Sigmoid colon (tissue), 7 donors: Measurements from ENCODE around the gene ENTREP3. TPM values are rescaled to one million over a fixed set of nuclear protein-coding genes. Genes with fewer than 3 reads are reported as not detected.
A peak's percentile ranks its signal among the peaks of the same experiment; 100 is the strongest.

Experiments
- DNase-seq: peaks from one replicate; pipeline ENCODE4 v3.0.0-alpha.2; 2019
- H3K27ac ChIP-seq, 4 donors: fragments of 200-600 bp; sonication (generic); one replicate each; pipeline ENCODE4 v1.5.1; 2016 to 2019; ENCODE audit warnings: mild to moderate bottlenecking in 1 of 4
- H3K27me3 ChIP-seq, 3 donors: fragments of 200-600 bp; sonication (generic); one replicate each; pipeline ENCODE4 v1.5.1; 2019; ENCODE audit warnings: mild to moderate bottlenecking in 1 of 3
- H3K36me3 ChIP-seq, 4 donors: fragments of 200-600 bp; sonication (generic); one replicate each; pipeline ENCODE4 v1.5.1; 2016 to 2019
- H3K4me1 ChIP-seq, 4 donors: fragments of 200-600 bp; sonication (generic); one replicate each; pipeline ENCODE4 v1.5.1; 2017 to 2019
- H3K4me3 ChIP-seq, 4 donors: fragments of 200-600 bp; sonication (generic); one replicate each; pipeline ENCODE4 v1.5.1; 2017 to 2019; ENCODE audit warnings: mild to moderate bottlenecking in 2 of 4, moderate library complexity in 1 of 4
- H3K9me3 ChIP-seq, 4 donors: fragments of 200-600 bp in 3 of 4; sonication (generic) in 3 of 4; one replicate each; pipeline versions ENCODE4 v1.5.1 to v1.6.1; 2013 to 2019
- EP300 ChIP-seq, 4 donors: sonication (generic); formaldehyde crosslinking; IDR thresholded peaks; one replicate each; pipeline ENCODE4 v1.6.1; 2017; ENCODE audit warnings: antibody characterized with exemption in 4 of 4
- POLR2A ChIP-seq, 2 donors: fragments of 450-650 bp; IDR thresholded peaks; one replicate each; pipeline ENCODE4 v1.6.1; 2016; ENCODE audit warnings: antibody characterized with exemption in 2 of 2, mild to moderate bottlenecking in 2 of 2, moderate library complexity in 2 of 2
- POLR2AphosphoS5 ChIP-seq, 4 donors: sonication (generic); formaldehyde crosslinking; IDR thresholded peaks; one replicate each; pipeline ENCODE4 v1.6.1; 2017; ENCODE audit warnings: antibody characterized with exemption in 4 of 4
- WGBS, 2 donors: extraction: QIAGEN DNeasy Blood & Tissue Kit; methylation state at CpG; one replicate each; pipeline ENCODE4 v1.1.7; 2013; 5-methylcytosine and 5-hydroxymethylcytosine counted together
- intact Hi-C: fragments of 100-400 bp; cut with DNase I; formaldehyde crosslinking; loops from one replicate; pipeline ENCODE4 v1.15.1; 2023
- polyA plus RNA-seq, 3 donors: library from polyadenylated mRNA; stranded (reverse); fragments of 200-250 nt; gene quantifications; one replicate each; pipeline ENCODE4 v1.2.3, GENCODE V29; 2013
- total RNA-seq, 4 donors: library from RNA; depleted of rRNA; stranded (reverse); fragments of >200 nt; gene quantifications; one replicate each; pipeline ENCODE4 v1.1.0, GENCODE V29; 2016
- TF ChIP-seq, protein P1 (sequence below), 4 experiments: fragments of 450-650 bp in 3 of 4; fragments of 200-600 bp in 1 of 4; IDR thresholded peaks; one replicate each; pipeline ENCODE4 v1.5.1; 2016 to 2019; ENCODE audit warnings: antibody characterized with exemption in 4 of 4, mild to moderate bottlenecking in 3 of 4, moderate library complexity in 2 of 4
- donor health status: healthy with polysubstance abuse.
- donor health status: Bipolar disorder and iron deficiency.
- donor health status: healthy.

The ENTREP3 gene
- total and polyA plus RNA-seq, 7 donors = 5.4 to 44.0 (median 15.7) TPM

DNA sequence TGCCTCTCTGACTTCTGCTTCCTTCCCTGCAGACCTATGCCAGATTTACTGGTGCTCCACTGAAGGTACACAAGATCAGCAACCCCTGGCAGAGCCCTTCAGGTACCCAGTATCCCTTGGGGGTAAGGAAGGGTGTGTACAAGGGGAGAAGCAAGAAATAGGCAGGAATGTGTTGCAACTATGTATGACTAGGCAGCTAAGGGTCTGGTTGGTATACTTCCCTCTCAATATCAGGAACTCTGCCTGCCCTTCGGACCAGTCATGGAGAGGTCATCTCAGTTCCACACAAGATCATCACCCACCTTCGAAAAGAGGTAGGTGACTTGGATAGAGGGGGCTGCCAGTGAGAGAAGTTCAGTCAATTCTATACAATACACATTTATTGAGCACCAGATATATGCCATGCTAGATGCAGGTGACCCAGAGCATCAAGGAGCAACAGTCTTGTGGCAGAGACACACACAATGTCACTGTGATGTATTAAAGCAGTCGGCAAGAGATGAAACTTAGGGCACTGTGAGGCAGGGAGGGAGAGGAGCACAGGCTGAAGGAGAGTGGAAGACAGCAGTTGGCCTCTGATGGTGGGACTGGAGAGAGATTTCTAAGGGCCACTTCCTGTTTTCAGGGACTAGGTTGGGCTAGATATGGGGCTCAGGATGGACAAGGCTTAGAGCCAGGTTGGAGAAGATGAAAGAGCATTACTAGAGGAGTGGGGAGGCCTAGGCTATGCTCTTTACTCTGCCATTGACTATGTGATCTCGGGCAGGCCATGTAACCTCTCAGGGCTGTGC lies 44.8 kb downstream of the ENTREP3 start:
- no peak for DNase-seq
- Histone ChIP-seq H3K27ac (peak overlapping the region in 2 of 4 donors; percentile 14 to 99), H3K4me3 (no peak overlapping the region), H3K36me3 (peaks cover 0 to 14% (median 0%) of the 10 kb centered on the region in 4 donors), H3K4me1 (peaks cover 0 to 36% (median 30%) of the 10 kb centered on the region in 4 donors), H3K9me3 (no peaks in the 10 kb centered on the region), H3K27me3 (no peaks in the 10 kb centered on the region)
- TF ChIP-seq POLR2A (IDR thresholded peaks at IDR 0.05) (no peak), EP300 (IDR thresholded peaks at IDR 0.05) (no peak), POLR2AphosphoS5 (IDR thresholded peaks at IDR 0.05) (no peak)
- TF ChIP-seq, protein P1, sequence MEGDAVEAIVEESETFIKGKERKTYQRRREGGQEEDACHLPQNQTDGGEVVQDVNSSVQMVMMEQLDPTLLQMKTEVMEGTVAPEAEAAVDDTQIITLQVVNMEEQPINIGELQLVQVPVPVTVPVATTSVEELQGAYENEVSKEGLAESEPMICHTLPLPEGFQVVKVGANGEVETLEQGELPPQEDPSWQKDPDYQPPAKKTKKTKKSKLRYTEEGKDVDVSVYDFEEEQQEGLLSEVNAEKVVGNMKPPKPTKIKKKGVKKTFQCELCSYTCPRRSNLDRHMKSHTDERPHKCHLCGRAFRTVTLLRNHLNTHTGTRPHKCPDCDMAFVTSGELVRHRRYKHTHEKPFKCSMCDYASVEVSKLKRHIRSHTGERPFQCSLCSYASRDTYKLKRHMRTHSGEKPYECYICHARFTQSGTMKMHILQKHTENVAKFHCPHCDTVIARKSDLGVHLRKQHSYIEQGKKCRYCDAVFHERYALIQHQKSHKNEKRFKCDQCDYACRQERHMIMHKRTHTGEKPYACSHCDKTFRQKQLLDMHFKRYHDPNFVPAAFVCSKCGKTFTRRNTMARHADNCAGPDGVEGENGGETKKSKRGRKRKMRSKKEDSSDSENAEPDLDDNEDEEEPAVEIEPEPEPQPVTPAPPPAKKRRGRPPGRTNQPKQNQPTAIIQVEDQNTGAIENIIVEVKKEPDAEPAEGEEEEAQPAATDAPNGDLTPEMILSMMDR (IDR thresholded peaks at IDR 0.05) = no peak
- intact Hi-C loops = no loop called here
- 87 to 90% methylated on average over 4 of the region's 4 CpGs for WGBS, 2 donors

DNA sequence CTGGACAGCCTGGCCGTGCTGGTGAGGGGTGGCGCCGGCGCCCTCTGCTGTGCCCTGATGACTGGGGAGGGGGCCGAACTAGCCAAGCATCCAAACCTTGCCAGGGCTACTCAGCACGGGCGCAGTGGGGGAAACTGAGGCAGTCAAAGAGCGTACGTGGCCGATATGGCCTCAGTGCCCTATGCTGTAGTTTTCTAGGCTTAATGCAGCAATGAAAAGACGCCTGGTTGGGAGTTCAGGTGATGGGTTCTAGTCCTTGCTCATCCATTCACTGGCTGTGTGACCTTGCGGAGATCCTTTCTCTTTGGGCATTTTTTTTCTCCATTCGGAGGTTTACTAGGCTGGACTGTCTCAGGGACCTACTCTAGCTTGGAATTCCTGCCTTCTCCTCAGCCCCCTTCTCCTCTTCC lies 46.0 kb downstream of the ENTREP3 start:
- WGBS, 2 donors = 3% methylated on average over 13 of the region's 13 CpGs

DNA sequence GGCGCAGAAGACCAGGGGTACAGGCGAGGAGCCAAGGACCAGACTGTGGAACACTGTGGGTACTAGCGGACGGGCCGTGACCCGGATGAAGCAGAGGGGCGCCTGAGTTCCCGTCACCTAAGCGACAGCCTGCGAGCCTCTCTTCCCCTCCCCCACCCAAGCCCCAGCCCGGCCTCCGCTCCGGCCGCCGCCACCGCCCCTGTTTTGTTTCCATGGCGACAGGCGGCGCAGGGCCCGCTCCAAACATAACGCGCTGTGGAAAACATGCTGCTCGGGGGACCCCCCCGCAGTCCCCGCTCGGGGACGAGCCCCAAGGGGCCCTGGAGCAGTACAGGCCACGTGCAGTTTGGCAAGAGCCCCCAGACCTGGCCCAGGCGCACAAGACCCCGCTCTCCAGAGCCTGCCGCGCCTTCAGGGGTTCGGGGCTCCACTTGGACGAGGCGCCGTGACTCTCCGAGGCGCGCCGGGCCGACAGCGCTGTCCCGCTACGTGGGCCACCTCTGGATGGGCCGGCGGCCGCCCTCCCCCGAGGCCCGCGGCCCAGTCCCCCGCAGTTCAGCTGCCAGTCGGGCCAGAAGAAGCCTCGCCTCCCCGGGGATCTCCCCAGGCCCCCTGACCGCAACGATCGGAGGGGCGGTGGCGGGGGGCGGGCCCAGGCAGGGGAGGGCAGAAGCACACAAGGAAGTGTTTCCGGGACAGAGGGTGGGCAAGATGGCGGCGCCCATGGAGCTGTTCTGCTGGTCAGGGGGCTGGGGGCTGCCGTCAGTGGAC lies 46.6 kb downstream of the ENTREP3 start, which contains the start of gene MTX1:
MTX1 (plus strand) TSS at position 155 of the 771 bp plus-strand sequence; CDS start at position 265, 110 bp downstream.
- intact Hi-C loops = loop anchor here (1.0 to 5.0 kb wide), 4 partner anchors 14 to 116 kb away; a partner anchor contains a TSS
- H3K27me3 ChIP-seq = no peaks in the 10 kb centered on the region
- peaks cover 0 to 36% (median 30%) of the 10 kb centered on the region in 4 donors for H3K4me1 ChIP-seq
- TF ChIP-seq EP300 (IDR thresholded peaks at IDR 0.05) = peak in 1 of 4 donors; percentile 51
- peak in 1 of 2 donors; percentile 54 for TF ChIP-seq POLR2A (IDR thresholded peaks at IDR 0.05)
- TF ChIP-seq, protein P1 (IDR thresholded peaks at IDR 0.05) = no peak
- peak in 3 of 4 donors; percentile 65 to 86 (median 86) for TF ChIP-seq POLR2AphosphoS5 (IDR thresholded peaks at IDR 0.05)
- H3K27ac ChIP-seq = peak within 1 kb of the TSS; percentile 93 to 100 (median 98)
- H3K9me3 ChIP-seq = no peaks in the 10 kb centered on the region
- WGBS, 2 donors = 0 to 1% methylated on average over 64 of the region's 64 CpGs
- peaks cover 0 to 12% (median 0%) of the 10 kb centered on the region in 4 donors for H3K36me3 ChIP-seq
- peak; percentile 96 for DNase-seq
- peak within 1 kb of the TSS; percentile 49 to 86 (median 75) for H3K4me3 ChIP-seq

More for the DNA sequence above, 46.0 kb downstream of the ENTREP3 start:
- no peaks in the 10 kb centered on the region for H3K27me3 ChIP-seq
- TF ChIP-seq POLR2A (IDR thresholded peaks at IDR 0.05) (no peak), POLR2AphosphoS5 (IDR thresholded peaks at IDR 0.05) (no peak), EP300 (IDR thresholded peaks at IDR 0.05) (no peak)
- TF ChIP-seq, protein P1 (IDR thresholded peaks at IDR 0.05) = no peak
- intact Hi-C loops = loop anchor here (2.0 to 5.0 kb wide), 2 partner anchors 17 to 33 kb away; a partner anchor contains a TSS
- H3K4me1 ChIP-seq = peaks cover 0 to 36% (median 30%) of the 10 kb centered on the region in 4 donors
- H3K4me3 ChIP-seq = peak overlapping the region; percentile 49 to 86 (median 75)
- H3K27ac ChIP-seq = peak overlapping the region; percentile 93 to 100 (median 98)
- H3K36me3 ChIP-seq = peaks cover 0 to 12% (median 0%) of the 10 kb centered on the region in 4 donors
- H3K9me3 ChIP-seq = no peaks in the 10 kb centered on the region
- DNase-seq = no peak

DNA sequence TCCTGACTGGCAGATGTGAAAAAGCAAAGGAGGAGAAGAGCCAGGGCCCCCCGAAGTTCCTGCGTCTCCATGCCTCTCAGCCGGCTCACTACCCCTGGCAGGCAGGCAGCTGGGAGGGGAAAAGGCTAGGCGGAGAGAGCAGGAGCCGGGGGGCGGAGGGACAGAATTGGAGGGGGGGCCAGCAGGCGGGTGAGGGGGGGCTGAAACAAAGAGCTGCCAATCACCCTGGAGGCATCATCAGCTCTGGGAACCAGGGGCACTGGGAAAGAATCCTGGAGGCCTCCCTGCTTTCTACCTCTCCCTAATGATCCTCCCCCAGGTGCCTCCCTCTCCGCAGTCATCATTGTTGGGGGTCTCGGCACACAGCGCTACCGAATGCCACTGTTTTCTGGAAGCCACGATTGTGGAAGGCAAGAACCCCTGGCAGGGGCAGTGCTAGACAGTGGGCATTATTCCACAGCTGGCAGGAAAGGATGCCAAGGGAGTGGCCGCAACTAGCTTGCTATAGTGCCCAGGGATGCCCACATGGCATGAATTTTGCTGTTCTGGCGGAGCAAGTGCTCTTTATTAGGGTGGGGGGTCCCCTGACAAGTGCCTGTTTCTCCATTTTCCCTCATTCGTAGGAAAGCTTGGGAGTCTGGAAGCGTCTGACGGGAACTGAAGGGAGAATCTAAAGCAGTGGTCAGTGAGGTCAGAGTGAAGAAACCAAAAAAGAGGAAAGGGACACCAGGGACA lies 47.3 kb downstream of the ENTREP3 start, which contains the start of gene THBS3:
THBS3 (minus strand) TSS at position 92 of the 735 bp plus-strand sequence; CDS start at position 71, 21 bp downstream.
- peak within 1 kb of the TSS; percentile 49 to 86 (median 75) for H3K4me3 ChIP-seq
- peak within 1 kb of the TSS; percentile 93 to 100 (median 98) for H3K27ac ChIP-seq
- DNase-seq = peak; percentile 79
- TF ChIP-seq POLR2A (IDR thresholded peaks at IDR 0.05) (no peak), EP300 (IDR thresholded peaks at IDR 0.05) (no peak), POLR2AphosphoS5 (IDR thresholded peaks at IDR 0.05) (no peak)
- TF ChIP-seq, protein P1 (IDR thresholded peaks at IDR 0.05) = no peak
- 33 to 38% methylated on average over 17 of the region's 17 CpGs for WGBS, 2 donors
- H3K36me3 ChIP-seq = peaks cover 0 to 12% (median 0%) of the 10 kb centered on the region in 4 donors
- H3K4me1 ChIP-seq = peaks cover 0 to 36% (median 30%) of the 10 kb centered on the region in 4 donors
- intact Hi-C loops = loop anchor here (1.0 to 5.0 kb wide), 4 partner anchors 14 to 116 kb away; a partner anchor contains a TSS
- H3K27me3 ChIP-seq = no peaks in the 10 kb centered on the region
- no peaks in the 10 kb centered on the region for H3K9me3 ChIP-seq
